Smooth muscle cell of trachea (primary cell): Measurements from ENCODE around the gene GABRQ. TPM values are rescaled to one million over a fixed set of nuclear protein-coding genes. Genes with fewer than 3 reads are reported as not detected.

Experiments used
- total RNA-seq: library from RNA; depleted of rRNA; stranded (reverse); fragments of >200 nt; gene quantifications from 2 replicates; pipeline ENCODE4 v1.2.1, GENCODE V29; 2014

GABRQ gene
- total RNA-seq, result under 0.01 and 0.17 TPM in 2 replicates

GRCh38 chrX:152637649-152638442 is at the start of gene GABRQ:
TSS of gene GABRQ (plus strand) at chrX:152637895. CDS start at chrX:152638203, 308 bp downstream.

GRCh38 chrX:152697952-152698931 is 60.5 kb downstream of the GABRQ start, which contains the start of gene MAGEA3:
TSS of gene MAGEA3 (plus strand) at chrX:152698794. CDS start at chrX:152700833, 2,039 bp downstream.

Other genes with a start within 250 kb of the GABRQ start
- gene GABRA3, start 186.6 kb upstream of the GABRQ start, total RNA-seq, result not detected in 2 replicates
- gene MAGEA3, start 60.9 kb downstream of the GABRQ start, total RNA-seq, result not detected in 2 replicates
- gene CSAG2, start 71.4 kb downstream of the GABRQ start, total RNA-seq, result not detected in 2 replicates
- not detected in 2 replicates for gene MAGEA2B, start 76.7 kb downstream of the GABRQ start, total RNA-seq
- not detected in 2 replicates for gene CSAG1, start 95.8 kb downstream of the GABRQ start, total RNA-seq
- not detected in 2 replicates for gene MAGEA12, start 95.9 kb downstream of the GABRQ start, total RNA-seq
- not detected in 2 replicates for gene MAGEA2, start 115.9 kb downstream of the GABRQ start, total RNA-seq
- not detected in 2 replicates for gene CSAG3, start 121.3 kb downstream of the GABRQ start, total RNA-seq
- not detected in 2 replicates for gene MAGEA6, start 131.8 kb downstream of the GABRQ start, total RNA-seq
- gene CETN2, start 192.9 kb downstream of the GABRQ start, total RNA-seq, result 47.1 and 54.7 TPM in 2 replicates
- gene NSDHL, start 193.2 kb downstream of the GABRQ start, total RNA-seq, result 14.9 and 22.4 TPM in 2 replicates